Osteocyte (in vitro differentiated cells): ENCODE results near the gene PRR13. TPM values are rescaled to one million over a fixed set of nuclear protein-coding genes. Genes with fewer than 3 reads are reported as not detected.

Experiments
- DNase-seq: peaks from one replicate; pipeline ENCODE4 v3.0.0; 2021; ENCODE audit warnings: mixed read lengths; ENCODE audit not compliant: unreplicated experiment; ENCODE audit errors: extremely low spot score
- H3K27ac Mint-ChIP-seq: one replicate; pipeline ENCODE4 v1.8.0; 2021; ENCODE audit warnings: mild to moderate bottlenecking, mixed read lengths; ENCODE audit not compliant: unreplicated experiment
- H3K27me3 Mint-ChIP-seq: one replicate; pipeline ENCODE4 v1.8.0; 2021; ENCODE audit warnings: mixed read lengths; ENCODE audit not compliant: unreplicated experiment
- H3K36me3 Mint-ChIP-seq: one replicate; pipeline ENCODE4 v1.8.0; 2021; ENCODE audit warnings: mixed read lengths; ENCODE audit not compliant: unreplicated experiment
- H3K4me1 Mint-ChIP-seq: one replicate; pipeline ENCODE4 v1.8.0; 2021; ENCODE audit warnings: mixed read lengths; ENCODE audit not compliant: unreplicated experiment
- H3K4me3 Mint-ChIP-seq: one replicate; pipeline ENCODE4 v1.8.0; 2021; ENCODE audit warnings: mild to moderate bottlenecking, moderate library complexity, mixed read lengths; ENCODE audit not compliant: unreplicated experiment
- H3K9me3 Mint-ChIP-seq: one replicate; pipeline ENCODE4 v1.8.0; 2021; ENCODE audit warnings: mixed read lengths; ENCODE audit not compliant: unreplicated experiment
- CTCF ChIP-seq: fragments of 200-600 bp; sonication (generic); IDR thresholded peaks from 2 replicates; pipeline ENCODE4 v1.5.0; 2021; ENCODE audit warnings: antibody characterized with exemption, mild to moderate bottlenecking, moderate library complexity
- total RNA-seq: library from RNA; stranded (reverse); gene quantifications from 2 replicates; pipeline ENCODE4 v1.2.1, GENCODE V29; 2021

PRR13 gene
- total RNA-seq, 1 donor from 2014 or later = 102 TPM

GRCh38 chr12:53484686-53485575 lies 43.4 kb downstream of the PRR13 start:
- Mint-ChIP-seq H3K27ac (no peak overlapping the region), H3K36me3 (peaks cover 18% of the 10 kb centered on the region), H3K9me3 (no peaks in the 10 kb centered on the region), H3K4me1 (peaks cover 3% of the 10 kb centered on the region), H3K4me3 (no peak overlapping the region), H3K27me3 (no peaks in the 10 kb centered on the region)
- no peak for TF ChIP-seq CTCF
- DNase-seq = no peak

DNA sequence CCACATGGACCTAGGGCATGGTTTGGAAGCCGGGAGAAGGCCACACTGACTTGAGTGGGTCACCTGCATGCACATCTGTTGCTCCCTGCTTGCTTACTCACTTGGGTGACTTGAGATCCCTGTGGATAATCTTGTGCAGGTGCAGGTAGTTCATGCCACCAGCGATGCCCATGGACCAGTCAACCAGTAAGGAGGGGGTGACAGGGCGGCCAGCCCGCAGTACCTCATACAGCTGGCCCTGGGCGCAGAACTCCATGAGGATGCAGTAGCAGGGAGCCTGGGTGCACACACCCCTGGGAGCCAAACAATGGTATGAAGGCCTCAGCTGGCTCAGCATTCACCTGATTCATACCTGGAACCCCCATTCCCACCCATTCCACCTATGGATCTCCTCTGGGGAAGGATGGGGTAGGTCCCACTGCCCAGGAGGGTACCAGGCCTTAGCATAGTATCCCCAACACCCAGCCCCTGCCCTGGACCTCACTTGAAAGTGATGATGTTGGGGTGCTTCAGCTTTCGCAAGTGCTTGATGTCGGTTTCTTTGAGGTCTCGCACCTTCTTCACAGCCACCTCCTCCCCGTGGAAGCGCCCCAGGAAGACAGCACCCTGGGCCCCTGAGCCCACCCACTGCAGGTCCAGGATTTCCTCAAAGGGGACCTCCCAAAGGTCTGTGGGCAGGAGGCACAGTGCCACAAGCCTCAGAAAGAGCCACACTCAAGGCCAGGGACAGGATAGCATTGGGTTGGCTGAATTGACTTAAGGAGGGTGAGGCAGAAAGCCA lies 44.6 kb downstream of the PRR13 start:
- Mint-ChIP-seq H3K27me3 (no peaks in the 10 kb centered on the region), H3K4me3 (no peak overlapping the region), H3K27ac (no peak overlapping the region), H3K4me1 (peaks cover 3% of the 10 kb centered on the region), H3K36me3 (peaks cover 18% of the 10 kb centered on the region), H3K9me3 (no peaks in the 10 kb centered on the region)
- TF ChIP-seq CTCF = no peak
- DNase-seq = no peak

DNA sequence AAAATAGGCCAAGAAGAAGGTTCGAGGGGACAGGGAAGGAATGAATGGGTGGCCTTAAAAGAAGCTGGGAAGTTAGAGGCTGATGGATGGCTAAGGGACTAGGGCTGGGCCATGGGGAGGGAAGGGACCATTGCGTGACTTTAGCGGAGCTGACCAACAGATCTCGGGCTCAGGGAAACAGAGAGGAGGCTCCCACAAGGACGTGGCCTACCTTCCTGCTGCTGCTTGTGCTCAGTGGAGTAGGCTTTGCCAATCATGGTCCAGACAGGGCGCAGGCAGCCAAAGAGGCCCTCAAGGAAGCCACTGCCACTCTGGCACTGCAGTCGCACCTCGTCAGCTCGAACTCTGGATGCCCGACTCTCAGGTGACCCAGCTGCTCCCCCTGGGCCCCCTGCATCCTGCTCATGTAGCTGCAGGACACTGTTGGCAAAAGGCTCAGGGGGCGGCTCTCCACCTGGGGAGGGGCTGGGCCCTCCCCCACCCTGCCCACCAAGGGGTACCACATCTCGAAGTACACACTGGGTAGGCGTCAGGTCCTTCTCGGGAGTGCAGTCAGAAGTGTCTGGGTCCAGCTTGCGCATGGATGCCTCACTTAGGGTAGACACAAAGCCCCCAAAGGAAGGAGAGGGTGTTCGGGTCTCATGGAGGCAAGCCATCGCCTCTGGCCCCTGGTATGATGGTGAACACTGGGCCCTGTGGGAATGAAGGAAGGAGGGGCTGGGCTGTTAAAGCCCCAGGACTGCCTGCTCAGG lies 45.4 kb downstream of the PRR13 start:
- no peak for DNase-seq
- Mint-ChIP-seq H3K4me1 (peaks cover 4% of the 10 kb centered on the region), H3K27me3 (no peaks in the 10 kb centered on the region), H3K9me3 (no peaks in the 10 kb centered on the region), H3K36me3 (peaks cover 15% of the 10 kb centered on the region), H3K4me3 (no peak overlapping the region), H3K27ac (no peak overlapping the region)
- TF ChIP-seq CTCF = no peak

DNA sequence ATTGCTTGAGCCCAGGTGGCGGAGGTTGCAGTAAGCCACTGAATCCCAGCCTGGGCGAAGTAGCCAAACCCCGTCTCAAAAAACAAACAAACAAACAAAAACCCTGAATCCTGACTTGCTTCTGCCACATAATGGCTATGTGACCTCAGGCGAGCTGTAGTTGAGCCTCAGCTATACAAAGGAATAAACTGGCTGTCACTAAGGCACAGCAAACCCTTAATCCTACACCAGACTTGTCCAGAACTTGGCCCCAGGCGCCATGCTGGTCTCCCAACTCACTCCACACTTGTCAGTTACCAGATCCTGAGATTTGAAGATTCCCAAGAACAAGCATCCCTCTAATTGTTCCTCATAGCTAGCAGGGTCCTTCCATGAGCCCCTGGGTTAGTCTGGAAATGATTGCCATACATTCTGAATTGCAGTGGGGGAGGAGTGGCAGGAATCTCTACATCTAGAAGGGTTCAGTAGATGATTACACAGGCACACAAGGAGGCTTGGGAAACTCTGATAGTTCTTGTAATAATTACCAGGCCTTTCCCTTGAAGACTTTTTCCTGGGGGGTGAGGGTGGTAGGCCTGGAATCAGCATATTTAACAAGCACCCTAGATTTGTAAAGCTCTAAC lies 47.8 kb downstream of the PRR13 start:
- Mint-ChIP-seq H3K27ac (no peak overlapping the region), H3K4me1 (peaks cover 21% of the 10 kb centered on the region), H3K9me3 (no peaks in the 10 kb centered on the region), H3K27me3 (no peaks in the 10 kb centered on the region), H3K4me3 (no peak overlapping the region), H3K36me3 (peaks cover 6% of the 10 kb centered on the region)
- TF ChIP-seq CTCF = no peak
- DNase-seq = no peak
